HG02610 (cell line): ENCODE results near the gene ADAMTS8.

Source experiments
- ATAC-seq: cut with Tn5 transposase; IDR thresholded peaks from one replicate; pipeline ENCODE4 v1.9.1; 2021; ENCODE audit warnings: mild to moderate bottlenecking, moderate library complexity; ENCODE audit not compliant: unreplicated experiment

The ADAMTS8 gene

DNA sequence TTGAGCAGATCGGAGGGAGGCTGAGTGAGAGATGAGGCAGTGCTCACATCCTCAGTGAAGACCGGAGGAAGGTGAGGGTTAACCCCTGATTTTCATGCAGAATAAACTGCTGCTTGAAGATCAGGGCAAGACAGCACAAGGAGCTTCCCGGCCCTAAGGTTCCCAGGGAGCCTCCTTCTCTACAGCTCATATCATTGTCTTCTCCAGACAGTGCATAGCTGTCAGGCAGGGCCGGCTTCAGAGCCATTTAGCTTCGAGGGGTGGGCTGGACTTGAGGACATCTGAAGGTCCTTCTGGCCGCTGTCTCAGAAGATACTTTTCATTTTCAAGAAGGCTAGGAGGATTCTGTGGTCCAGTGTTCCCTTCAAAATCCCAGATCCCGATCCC, 7.2 kb downstream of the ADAMTS8 start:
- ATAC-seq = no peak

DNA sequence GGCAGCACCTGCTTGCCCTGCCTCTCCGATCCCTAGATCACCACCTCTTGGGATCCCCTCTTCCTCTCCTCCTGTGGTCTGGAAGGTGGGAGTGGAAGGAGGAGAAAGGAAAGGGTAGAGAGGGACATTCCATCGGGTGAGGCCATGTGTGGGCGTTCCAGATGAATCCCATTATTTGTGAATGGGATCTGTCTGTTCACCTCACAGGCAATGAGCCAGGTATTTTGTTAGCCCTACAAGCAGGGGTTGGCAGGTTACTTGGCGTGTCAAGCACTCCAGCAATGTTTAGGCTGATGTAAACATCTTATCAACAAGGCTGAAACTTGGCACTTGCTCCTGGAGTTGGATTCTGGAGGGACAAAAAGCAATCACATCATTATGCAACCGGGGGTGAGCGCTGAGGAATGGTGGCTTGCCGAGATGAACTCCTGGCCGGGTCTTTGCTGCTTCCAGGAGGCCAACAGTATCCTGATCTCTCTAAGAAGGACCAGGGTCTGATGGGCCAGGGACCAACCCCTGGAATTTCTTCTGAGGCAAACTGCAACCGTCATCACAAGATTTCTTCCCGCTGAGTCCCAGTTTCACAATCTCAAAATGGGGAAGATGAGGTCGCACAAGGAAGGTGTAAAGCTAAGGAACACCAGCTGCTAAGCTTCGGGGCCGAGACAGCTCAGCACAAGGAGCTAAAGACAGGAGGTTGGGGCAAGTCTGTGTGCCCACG, 7.8 kb downstream of the ADAMTS8 start:
- no peak for ATAC-seq

- ATAC-seq = no peak
Observed at GRCh38 chr11:130418756-130419155, 9.7 kb downstream of the ADAMTS8 start.

- no peak for ATAC-seq
Observed at GRCh38 chr11:130418210-130418609, 10.2 kb downstream of the ADAMTS8 start.

DNA sequence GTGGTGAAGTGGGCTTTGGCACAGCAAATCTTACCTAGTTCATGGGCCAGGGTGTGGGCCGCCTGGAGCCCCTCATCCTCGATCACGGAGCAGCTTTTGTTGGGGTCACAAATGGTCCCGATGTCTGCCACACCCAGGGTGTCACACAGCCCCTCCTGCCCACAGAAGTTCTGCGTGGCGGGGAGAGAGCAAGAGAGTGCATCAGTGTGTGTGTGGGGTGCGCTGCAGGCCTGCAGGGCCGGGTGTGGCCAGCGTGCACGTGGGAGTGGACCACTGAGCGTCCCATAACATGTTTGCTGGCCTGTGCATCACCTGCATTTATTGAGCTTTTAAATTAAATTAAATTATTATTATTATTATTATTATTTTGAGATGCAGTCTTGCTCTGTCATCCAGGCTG, 11.5 kb downstream of the ADAMTS8 start:
- ATAC-seq = no peak

DNA sequence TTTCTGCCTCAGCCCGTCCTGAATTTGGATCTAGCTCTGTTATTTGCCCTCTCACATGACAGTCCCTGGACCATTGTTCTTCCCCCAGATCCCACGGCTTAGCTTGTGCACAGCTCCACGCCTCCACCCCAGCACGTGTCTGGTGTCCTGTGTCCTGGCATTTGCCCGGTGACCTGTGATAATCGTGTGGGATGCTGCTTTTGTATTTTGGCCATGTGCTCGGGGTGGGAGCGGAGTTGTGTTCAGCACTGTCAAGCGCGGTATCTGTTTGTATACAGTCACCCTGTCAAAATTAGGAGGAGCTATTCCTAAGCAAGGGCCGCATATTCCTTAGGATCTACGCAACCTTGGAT, 11.9 kb downstream of the ADAMTS8 start:
- ATAC-seq = no peak

GRCh38 chr11:130415731-130416529, 12.5 kb downstream of the ADAMTS8 start:
- ATAC-seq = no peak

GRCh38 chr11:130414107-130415080, 14.0 kb downstream of the ADAMTS8 start:
- no peak for ATAC-seq

DNA sequence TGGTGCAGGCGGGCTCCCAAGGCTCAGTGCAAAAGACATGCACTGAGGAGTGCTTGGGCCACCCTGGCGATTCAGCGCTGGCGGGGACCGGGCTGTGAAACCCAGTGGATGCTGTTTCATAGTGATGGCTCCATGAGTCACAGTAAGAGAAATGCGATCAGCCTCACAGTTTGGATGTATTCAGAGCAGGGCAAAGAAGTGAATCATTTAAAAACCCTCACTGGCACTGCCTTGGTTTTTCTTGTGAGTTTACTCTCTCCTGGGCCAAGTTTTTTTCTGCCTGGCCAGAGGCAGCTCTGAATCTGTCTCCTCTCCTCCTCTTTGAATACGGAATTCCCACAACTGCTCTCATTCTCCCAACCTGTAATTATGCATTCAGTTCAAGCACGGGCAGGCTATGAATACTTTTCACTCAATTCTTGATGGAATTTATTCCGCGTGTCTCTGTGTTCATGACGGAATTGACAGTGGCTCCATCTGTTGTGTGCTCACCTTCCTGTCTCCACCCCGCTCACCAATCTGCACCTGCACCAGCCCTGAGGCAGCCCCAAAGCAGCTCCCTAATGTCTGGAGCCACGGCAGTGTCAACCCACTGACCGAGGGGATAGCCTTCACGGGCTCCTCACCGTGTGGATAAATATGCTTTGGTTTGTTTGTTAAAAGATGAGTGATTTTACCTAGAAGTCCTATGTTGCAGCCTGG, 14.9 kb downstream of the ADAMTS8 start:
- no peak for ATAC-seq

DNA sequence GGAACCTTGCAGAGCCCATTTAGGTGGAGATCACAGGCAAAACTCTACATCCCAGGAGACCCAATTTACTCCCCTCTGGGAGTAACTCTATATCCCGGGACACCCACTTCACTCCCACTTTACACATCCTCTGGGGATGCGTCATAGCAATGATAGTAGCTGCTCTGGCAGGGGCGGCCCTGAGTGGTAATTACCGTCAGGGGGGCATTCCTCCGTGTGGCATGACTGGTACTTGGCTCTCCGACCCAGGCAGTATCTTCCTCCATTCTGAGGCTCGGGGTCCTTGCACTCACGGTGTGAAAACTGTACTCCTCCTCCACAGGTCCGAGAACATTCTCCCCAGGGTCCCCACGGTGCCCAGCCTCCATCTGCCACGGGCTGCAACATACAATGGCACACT, 17.2 kb downstream of the ADAMTS8 start:
- no peak for ATAC-seq

GRCh38 chr11:130409594-130410388, 18.6 kb downstream of the ADAMTS8 start:
- ATAC-seq = no peak

GRCh38 chr11:130408901-130409300, 19.5 kb downstream of the ADAMTS8 start:
- no peak for ATAC-seq

DNA sequence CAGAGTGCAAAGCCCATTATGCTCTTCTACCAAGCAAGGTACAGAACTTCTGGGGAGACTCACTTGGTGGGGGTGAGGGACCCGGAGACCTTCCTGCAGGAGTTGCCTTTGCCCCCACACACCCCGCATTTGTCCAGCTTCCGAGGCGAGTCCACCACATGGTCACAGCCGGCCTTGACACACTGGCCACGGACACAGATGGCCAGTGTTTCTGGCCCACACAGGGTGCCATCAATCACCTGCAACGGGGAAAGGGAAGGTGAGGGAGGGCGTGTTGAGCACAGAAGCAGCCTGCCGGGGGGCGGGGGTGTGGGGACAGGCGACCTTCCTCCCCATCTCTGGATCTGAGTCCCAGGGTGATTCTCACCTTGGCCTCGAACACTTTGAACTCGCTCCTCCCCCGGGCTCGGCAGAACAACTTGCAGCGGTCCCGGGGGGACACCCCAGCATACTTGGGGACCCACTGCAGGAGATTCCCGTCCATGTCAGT, 20.0 kb downstream of the ADAMTS8 start:
- no peak for ATAC-seq

GRCh38 chr11:130407978-130408377, 20.4 kb downstream of the ADAMTS8 start:
- no peak for ATAC-seq

GRCh38 chr11:130405428-130405827, 23.0 kb downstream of the ADAMTS8 start:
- ATAC-seq = no peak

DNA sequence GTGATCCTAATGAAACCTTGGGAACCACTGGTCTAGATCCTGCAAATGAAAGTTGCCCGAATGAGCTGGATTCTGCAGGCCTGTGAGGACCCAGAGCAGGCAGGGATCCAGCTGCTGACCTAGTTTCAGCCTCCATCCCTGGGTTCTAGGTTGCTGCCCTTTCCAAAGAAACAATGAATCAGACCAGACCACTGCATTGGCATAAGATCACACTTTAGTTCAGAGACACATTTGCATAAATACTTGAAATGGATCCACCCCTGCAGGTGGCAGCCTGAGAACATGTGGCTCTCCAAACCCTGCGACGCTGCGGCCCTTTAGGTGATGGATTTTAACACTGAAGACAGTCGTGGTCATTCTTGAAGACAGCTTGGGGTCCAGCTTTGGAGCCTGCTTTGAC, 23.7 kb downstream of the ADAMTS8 start:
- ATAC-seq = no peak

GRCh38 chr11:130403967-130404366, 24.4 kb downstream of the ADAMTS8 start:
- ATAC-seq = no peak

- no peak for ATAC-seq
Observed at GRCh38 chr11:130403271-130403804, 25.1 kb downstream of the ADAMTS8 start.

- no peak for ATAC-seq
Observed at GRCh38 chr11:130402570-130402969, 25.8 kb downstream of the ADAMTS8 start.
